Fibroblast of mammary gland (primary cell): ENCODE measurements around the gene PLXND1.

ENCODE experiments used
- DNase-seq: peaks from one replicate; pipeline ENCODE4 v3.0.0-alpha.2; 2010; ENCODE audit warnings: low read depth
- H3K4me3 ChIP-seq: 2 replicates; pipeline ENCODE4 v1.5.1; 2011; ENCODE audit warnings: low read depth, mild to moderate bottlenecking, low read length, moderate library complexity; ENCODE audit not compliant: control insufficient read depth
- CTCF ChIP-seq: conservative IDR thresholded peaks from 2 replicates; pipeline ENCODE4 v1.5.1; 2011; ENCODE audit warnings: low read depth, low read length, inconsistent platforms; ENCODE audit not compliant: control insufficient read depth, insufficient read depth

The PLXND1 gene

GRCh38 chr3:129557548-129557894, 49.0 kb downstream of the PLXND1 start:
- TF ChIP-seq CTCF, result no peak
- peak; percentile 76 for DNase-seq
- no peak overlapping the region for H3K4me3 ChIP-seq

- DNase-seq, result no peak
- TF ChIP-seq CTCF, result no peak
- no peak overlapping the region for H3K4me3 ChIP-seq
Measured at GRCh38 chr3:129556890-129557547, 49.5 kb downstream of the PLXND1 start.

- TF ChIP-seq CTCF, result no peak
- no peak overlapping the region for H3K4me3 ChIP-seq
- DNase-seq, result no peak
Measured at GRCh38 chr3:129556358-129556695, 50.1 kb downstream of the PLXND1 start.

GRCh38 chr3:129555616-129556357, 50.7 kb downstream of the PLXND1 start:
- H3K4me3 ChIP-seq, result no peak overlapping the region
- no peak for DNase-seq
- TF ChIP-seq CTCF, result no peak

GRCh38 chr3:129555153-129555550, 51.3 kb downstream of the PLXND1 start:
- no peak for DNase-seq
- no peak for TF ChIP-seq CTCF
- H3K4me3 ChIP-seq, result no peak overlapping the region

GRCh38 chr3:129554356-129555152, 51.9 kb downstream of the PLXND1 start:
- DNase-seq, result no peak
- TF ChIP-seq CTCF, result no peak
- H3K4me3 ChIP-seq, result no peak overlapping the region
